GM12864 (cell line): Measurements from ENCODE around the gene SMURF1.

Experiments
- DNase-seq: peaks from one replicate; pipeline ENCODE4 v3.0.0-alpha.2; 2011; ENCODE audit warnings: low read depth
- H3K4me3 ChIP-seq: 2 replicates; pipeline ENCODE4 v1.5.1; 2011; ENCODE audit warnings: mild to moderate bottlenecking, low read depth, low read length, control low read depth
- TF ChIP-seq, protein P1 (sequence below): IDR thresholded peaks from 2 replicates; pipeline ENCODE4 v1.5.1; 2011; ENCODE audit warnings: low read depth, mild to moderate bottlenecking, moderate library complexity, low read length, control low read depth, inconsistent platforms; ENCODE audit errors: missing control alignments

SMURF1 gene

DNA sequence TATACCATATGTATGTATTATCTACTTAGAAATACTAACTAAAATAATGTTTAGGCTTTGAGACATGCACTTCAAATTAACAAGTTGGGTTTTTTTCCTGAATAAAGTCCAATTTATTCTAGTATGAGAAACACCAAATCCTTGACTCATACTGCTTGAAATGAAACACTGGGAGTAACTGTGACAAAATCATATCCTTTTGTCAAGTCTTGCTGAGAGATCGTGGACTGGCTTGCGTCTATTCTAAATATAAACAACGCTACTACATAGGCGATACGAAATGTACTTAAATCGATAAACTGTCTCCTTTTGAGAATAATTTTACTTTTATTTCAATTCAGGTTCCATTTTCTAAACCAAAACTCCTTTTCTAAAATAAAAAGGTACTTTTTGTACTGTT, 16.3 kb downstream of the SMURF1 start:
- no peak overlapping the region for H3K4me3 ChIP-seq
- DNase-seq = no peak
- TF ChIP-seq, protein P1, sequence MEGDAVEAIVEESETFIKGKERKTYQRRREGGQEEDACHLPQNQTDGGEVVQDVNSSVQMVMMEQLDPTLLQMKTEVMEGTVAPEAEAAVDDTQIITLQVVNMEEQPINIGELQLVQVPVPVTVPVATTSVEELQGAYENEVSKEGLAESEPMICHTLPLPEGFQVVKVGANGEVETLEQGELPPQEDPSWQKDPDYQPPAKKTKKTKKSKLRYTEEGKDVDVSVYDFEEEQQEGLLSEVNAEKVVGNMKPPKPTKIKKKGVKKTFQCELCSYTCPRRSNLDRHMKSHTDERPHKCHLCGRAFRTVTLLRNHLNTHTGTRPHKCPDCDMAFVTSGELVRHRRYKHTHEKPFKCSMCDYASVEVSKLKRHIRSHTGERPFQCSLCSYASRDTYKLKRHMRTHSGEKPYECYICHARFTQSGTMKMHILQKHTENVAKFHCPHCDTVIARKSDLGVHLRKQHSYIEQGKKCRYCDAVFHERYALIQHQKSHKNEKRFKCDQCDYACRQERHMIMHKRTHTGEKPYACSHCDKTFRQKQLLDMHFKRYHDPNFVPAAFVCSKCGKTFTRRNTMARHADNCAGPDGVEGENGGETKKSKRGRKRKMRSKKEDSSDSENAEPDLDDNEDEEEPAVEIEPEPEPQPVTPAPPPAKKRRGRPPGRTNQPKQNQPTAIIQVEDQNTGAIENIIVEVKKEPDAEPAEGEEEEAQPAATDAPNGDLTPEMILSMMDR = no peak

DNA sequence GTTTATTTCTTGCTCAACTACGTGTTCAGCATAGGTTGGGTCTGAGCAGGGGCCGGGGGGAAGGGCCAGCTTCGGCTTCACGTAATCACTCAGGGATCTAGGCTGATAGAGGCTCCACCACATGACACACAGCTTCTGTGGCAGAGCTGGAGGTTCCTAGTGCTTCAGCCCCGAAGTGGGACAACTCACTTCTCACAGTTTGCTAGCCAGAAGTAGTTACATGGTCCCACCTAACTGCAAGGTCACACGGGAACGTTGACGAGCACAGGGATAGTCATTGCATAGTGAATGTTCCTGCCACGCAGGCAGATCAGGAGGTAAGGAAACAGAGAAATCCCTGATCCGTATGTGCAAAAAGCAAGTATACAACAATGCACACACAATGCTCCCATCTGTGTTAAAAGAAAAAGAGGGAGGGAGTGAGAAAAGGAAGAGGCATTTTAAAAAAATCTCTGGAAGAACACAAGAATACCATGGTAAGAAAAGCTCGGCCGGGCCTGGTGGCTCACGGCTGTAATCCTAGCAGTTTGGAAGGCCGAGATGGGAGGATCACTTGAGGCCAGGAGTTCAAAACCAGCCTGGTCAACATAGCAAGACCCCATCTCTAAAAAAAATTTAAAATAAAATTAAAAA, 16.9 kb downstream of the SMURF1 start:
- no peak overlapping the region for H3K4me3 ChIP-seq
- TF ChIP-seq, protein P1 = no peak
- DNase-seq = no peak

DNA sequence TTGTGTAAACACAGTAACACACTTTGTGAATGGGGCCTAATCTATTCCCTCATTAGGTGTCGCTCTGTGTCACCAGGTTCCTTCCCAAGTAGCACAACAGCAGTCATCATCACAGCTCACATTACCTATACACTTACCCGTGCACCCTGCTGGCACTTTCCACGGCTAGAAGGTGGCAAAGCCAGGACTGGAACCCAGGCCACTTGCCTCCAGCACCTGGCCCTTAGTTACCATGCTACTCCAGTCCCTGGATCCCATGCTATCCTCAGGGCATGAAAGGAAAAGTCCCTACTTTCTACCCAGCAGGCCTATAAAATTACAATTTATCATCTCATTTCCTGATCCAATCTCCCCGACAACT, 18.4 kb downstream of the SMURF1 start:
- TF ChIP-seq, protein P1 = no peak
- no peak overlapping the region for H3K4me3 ChIP-seq
- DNase-seq = no peak

DNA sequence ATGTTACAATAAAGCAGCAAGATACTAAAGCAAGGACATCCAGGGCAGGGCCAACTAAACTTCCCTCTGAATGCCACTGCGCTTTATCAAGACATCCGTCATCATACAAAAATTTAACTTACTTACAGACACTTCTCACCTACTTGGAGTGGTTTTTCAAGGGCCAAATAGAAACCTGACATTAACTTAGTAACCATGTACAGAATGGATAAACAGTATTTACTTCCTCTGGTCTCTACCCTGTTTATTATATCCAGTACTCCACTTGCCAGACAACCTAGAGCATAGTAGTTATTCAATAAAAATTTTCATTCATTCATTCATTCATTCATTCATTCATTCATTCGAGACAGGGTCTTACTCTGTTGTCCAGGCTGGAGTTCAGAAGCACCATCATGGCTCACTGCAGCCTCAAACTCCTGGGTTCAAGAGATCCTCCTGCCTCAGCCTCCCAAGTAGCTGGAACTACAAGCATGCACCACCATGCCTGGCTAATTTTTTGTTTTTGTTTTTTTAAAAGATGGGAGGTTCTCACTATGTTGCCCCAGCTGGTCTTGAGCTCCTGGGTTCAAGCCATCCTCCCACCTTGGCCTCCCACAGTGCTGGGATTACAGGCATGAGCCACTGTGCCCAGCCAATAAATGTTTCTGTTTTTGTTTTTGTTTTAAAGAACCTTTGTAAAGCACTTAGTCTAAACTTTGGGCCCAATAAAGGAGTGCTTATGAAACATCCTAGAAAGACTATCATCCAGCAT, 19.0 kb downstream of the SMURF1 start:
- no peak for DNase-seq

DNA sequence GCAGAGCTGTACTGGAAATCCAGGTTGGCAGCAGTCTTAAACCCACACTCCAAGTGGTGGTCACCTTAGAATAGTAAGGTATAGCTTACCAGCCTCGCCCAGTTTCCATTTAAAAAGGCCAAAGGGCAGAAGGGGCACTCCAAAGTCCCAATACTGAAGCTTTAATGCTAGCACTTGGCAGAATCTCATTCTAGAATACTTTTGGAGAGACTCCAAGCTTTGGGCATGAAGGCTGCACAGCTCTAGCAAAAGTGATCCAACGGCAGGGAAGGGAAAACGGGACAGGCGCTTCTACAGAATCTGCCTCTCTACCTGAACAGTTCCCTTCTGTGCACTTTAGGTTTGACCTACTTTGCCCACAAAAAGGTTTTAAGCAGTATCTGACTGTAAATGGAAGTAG, 19.7 kb downstream of the SMURF1 start:
- H3K4me3 ChIP-seq = no peak overlapping the region
- TF ChIP-seq, protein P1 = no peak
- no peak for DNase-seq

More for the DNA sequence above, 19.0 kb downstream of the SMURF1 start:
- TF ChIP-seq, protein P1 = no peak
- no peak overlapping the region for H3K4me3 ChIP-seq

DNA sequence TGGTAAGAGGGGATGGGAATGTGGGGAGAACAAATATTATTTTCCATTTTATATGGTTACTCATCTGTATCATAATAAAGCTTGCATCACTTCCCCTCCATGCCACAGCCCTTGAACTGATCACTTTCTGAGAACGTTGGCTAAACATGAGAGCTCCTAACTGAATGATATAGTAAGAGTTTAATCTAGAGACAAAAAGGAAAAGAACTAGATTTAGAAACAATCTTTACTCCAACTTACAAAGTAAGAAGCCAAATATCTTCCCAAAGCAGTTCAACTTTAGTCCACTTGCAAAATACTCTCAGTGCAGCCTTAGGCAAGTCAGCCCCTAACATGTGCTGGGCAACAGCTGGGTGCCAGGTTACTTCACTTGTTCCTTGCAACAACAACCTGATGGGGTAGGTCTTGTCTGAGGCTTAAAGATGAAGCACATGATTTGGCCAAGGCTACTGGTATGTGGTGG, 20.3 kb downstream of the SMURF1 start:
- TF ChIP-seq, protein P1 = no peak
- no peak overlapping the region for H3K4me3 ChIP-seq

More for the DNA sequence above, 20.3 kb downstream of the SMURF1 start:
- DNase-seq = no peak
